Neutrophil (primary cell): Measurements from ENCODE around the gene INPP4B.

Source experiments
- H3K27ac ChIP-seq: fragments of 200-600 bp; sonication (generic); 2 replicates; pipeline ENCODE4 v1.5.1; 2016; ENCODE audit warnings: mild to moderate bottlenecking, moderate library complexity
- H3K27me3 ChIP-seq: fragments of 200-600 bp; sonication (generic); 2 replicates; pipeline ENCODE4 v1.6.0; 2016; ENCODE audit warnings: mild to moderate bottlenecking
- H3K36me3 ChIP-seq: fragments of 200-600 bp; sonication (generic); 2 replicates; pipeline ENCODE4 v1.5.1; 2017
- H3K4me1 ChIP-seq, 2 experiments: fragments of 200-600 bp in 1 of 2; sonication (generic) in 1 of 2; 1 replicate in 1 of 2; 2 replicates in 1 of 2; pipeline versions ENCODE4 v1.5.1 to v1.6.1; 2013 to 2016; ENCODE audit warnings: low read depth in 1 of 2, low read length in 1 of 2, mild to moderate bottlenecking in 1 of 2, moderate library complexity in 1 of 2; ENCODE audit not compliant: control insufficient read depth in 1 of 2, insufficient read depth in 1 of 2
- H3K4me3 ChIP-seq, 2 experiments: fragments of 200-600 bp in 1 of 2; sonication (generic) in 1 of 2; 1 replicate in 1 of 2; 2 replicates in 1 of 2; pipeline ENCODE4 v1.5.1; 2013 to 2016; ENCODE audit warnings: low read depth in 1 of 2, low read length in 1 of 2, mild to moderate bottlenecking in 1 of 2, moderate library complexity in 1 of 2
- H3K9me3 ChIP-seq: fragments of 200-600 bp; sonication (generic); 2 replicates; pipeline ENCODE4 v1.5.1; 2016
- CTCF ChIP-seq: fragments of 200-600 bp; sonication (generic); IDR thresholded peaks from 2 replicates; pipeline ENCODE4 v1.5.1; 2016; ENCODE audit warnings: antibody characterized with exemption

INPP4B gene

DNA sequence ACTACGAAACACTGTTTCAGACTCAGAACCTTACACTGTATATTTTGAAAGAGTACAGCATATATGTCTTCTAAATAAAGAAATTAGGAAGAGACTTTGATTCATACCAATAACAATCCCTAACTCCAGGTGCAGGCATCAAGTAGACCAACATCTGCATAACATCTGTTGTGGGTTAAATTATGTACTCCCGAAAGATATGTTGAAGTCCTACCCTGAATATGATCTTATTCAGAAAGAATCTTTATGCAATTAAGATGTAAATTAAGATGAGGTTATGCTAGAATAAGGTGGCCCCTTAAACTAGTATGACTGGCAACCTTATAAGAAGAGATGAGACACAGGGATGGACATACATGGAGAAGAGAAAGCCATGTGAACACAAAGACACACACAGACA, 117.9 kb downstream of the INPP4B start:
- TF ChIP-seq CTCF, result no peak
- Histone ChIP-seq H3K27me3 (no peaks in the 10 kb centered on the region), H3K27ac (no peak overlapping the region), H3K4me3 (no peak overlapping the region), H3K9me3 (no peaks in the 10 kb centered on the region), H3K4me1 (no peaks in the 10 kb centered on the region), H3K36me3 (no peaks in the 10 kb centered on the region)

GRCh38 chr4:142727149-142727548, 119.0 kb downstream of the INPP4B start:
- H3K4me3 ChIP-seq, result no peak overlapping the region
- H3K4me1 ChIP-seq, result no peaks in the 10 kb centered on the region
- H3K27ac ChIP-seq, result no peak overlapping the region
- H3K9me3 ChIP-seq, result no peaks in the 10 kb centered on the region
- H3K27me3 ChIP-seq, result no peaks in the 10 kb centered on the region
- no peaks in the 10 kb centered on the region for H3K36me3 ChIP-seq
- no peak for TF ChIP-seq CTCF

DNA sequence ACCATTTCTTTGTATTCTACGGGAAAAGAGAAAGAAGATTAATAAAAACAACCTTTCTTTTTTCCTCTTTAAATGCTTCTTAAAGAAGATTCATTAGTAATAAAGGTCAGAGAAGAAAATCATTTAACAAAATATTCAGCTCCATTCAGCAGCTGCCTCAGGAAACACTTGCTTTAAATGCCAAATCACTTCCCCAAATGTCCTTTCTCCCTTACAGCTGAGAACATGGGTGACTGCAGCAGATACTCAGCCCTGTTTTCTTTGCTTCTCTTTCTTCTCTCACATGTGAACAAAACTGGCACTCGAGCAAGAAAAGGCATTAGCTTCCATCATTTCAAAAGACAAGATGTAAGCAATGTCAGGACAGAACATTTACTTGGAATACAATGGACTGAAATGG, 120.2 kb downstream of the INPP4B start:
- H3K4me3 ChIP-seq, result no peak overlapping the region
- no peaks in the 10 kb centered on the region for H3K9me3 ChIP-seq
- H3K4me1 ChIP-seq, result no peaks in the 10 kb centered on the region
- H3K36me3 ChIP-seq, result no peaks in the 10 kb centered on the region
- no peak overlapping the region for H3K27ac ChIP-seq
- no peak for TF ChIP-seq CTCF
- no peaks in the 10 kb centered on the region for H3K27me3 ChIP-seq

DNA sequence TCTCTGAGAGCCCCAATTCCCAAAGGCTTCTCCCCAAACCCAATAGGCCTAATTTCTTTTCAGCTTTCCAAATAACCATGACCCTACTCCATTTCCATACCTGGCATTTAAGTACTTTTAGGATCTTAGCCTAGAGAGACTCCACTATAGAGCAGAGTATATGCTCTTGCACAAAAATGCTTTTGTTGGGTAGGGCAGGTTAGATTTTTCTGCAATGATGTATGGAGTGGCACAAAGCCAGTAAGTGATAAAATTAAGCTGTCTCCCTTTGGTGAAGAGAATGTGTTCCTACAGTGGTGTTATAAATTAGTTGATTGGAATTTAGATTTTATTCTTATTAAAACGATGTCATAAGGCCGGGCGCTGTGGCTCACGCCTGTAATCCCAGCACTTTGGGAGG, 124.9 kb downstream of the INPP4B start:
- no peak overlapping the region for H3K4me3 ChIP-seq
- no peaks in the 10 kb centered on the region for H3K27me3 ChIP-seq
- H3K9me3 ChIP-seq, result no peaks in the 10 kb centered on the region
- no peak overlapping the region for H3K27ac ChIP-seq
- H3K36me3 ChIP-seq, result no peaks in the 10 kb centered on the region
- H3K4me1 ChIP-seq, result no peaks in the 10 kb centered on the region
- TF ChIP-seq CTCF, result no peak

DNA sequence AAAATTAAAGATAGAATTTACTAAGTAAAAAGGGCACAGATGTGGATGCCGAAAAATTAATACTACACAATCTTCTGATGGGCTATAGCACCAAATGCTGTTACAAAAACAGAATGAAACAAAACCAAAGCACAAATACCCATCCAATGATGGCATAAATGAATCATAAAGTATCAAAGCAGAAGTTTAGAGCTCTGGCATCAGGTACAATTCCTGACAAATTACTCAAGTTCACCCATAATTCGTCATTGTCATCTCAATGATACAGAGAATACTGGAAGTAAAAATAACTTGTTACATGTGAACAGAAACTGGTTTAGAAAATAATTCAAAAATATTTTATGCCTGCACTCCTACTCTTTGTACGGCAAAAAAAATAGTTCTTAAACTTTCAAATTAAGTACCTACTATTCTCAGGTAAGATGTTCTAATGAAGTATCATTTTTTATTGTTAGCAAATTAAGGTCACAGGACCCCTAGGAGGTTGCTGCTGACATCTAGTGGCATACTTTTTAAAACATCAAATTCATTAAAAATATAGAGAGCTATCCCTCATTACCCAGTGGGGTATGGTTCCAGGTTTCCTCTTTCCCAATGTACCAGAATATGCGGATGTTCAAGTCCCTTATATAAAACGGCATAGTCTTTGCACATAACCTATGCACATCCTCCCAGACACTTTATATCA, 126.1 kb downstream of the INPP4B start:
- H3K4me1 ChIP-seq, result no peaks in the 10 kb centered on the region
- TF ChIP-seq CTCF, result no peak
- no peaks in the 10 kb centered on the region for H3K9me3 ChIP-seq
- H3K4me3 ChIP-seq, result no peak overlapping the region
- H3K27me3 ChIP-seq, result no peaks in the 10 kb centered on the region
- H3K27ac ChIP-seq, result no peak overlapping the region
- H3K36me3 ChIP-seq, result no peaks in the 10 kb centered on the region

GRCh38 chr4:142718981-142719380, 127.1 kb downstream of the INPP4B start:
- no peaks in the 10 kb centered on the region for H3K9me3 ChIP-seq
- no peaks in the 10 kb centered on the region for H3K36me3 ChIP-seq
- H3K27me3 ChIP-seq, result no peaks in the 10 kb centered on the region
- TF ChIP-seq CTCF, result no peak
- H3K27ac ChIP-seq, result no peak overlapping the region
- no peaks in the 10 kb centered on the region for H3K4me1 ChIP-seq
- H3K4me3 ChIP-seq, result no peak overlapping the region
